K562 (cell line): ENCODE measurements around the gene ZG16B. TPM values are rescaled to one million over a fixed set of nuclear protein-coding genes. Genes with fewer than 3 reads are reported as not detected.
A peak's percentile ranks its signal among the peaks of the same experiment; 100 is the strongest.

Experiments used
- BHLHE40 ChIP-seq: IDR thresholded peaks from 2 replicates; pipeline ENCODE4 v1.6.1; 2011; ENCODE audit warnings: low read length, improper control_type of control experiment
- CREB1 ChIP-seq, 2 experiments: sonication (generic) in 1 of 2; formaldehyde crosslinking in 1 of 2; IDR thresholded peaks; 2 replicates each; pipeline versions ENCODE4 v1.6.1 to v1.8.0; 2012 to 2022; ENCODE audit warnings: inconsistent platforms in 1 of 2, mild to moderate bottlenecking in 1 of 2, missing genetic modification reagents in 1 of 2, moderate library complexity in 1 of 2
- CXXC5 ChIP-seq: fragments of 250-450 bp; sonication (Bioruptor Pico); IDR thresholded peaks from 2 replicates; pipeline ENCODE4 v1.8.0; 2022; ENCODE audit warnings: inconsistent platforms, mild to moderate bottlenecking, moderate library complexity
- EHMT2 ChIP-seq: fragments of 450-650 bp; IDR thresholded peaks from 2 replicates; pipeline ENCODE4 v1.6.1; 2018; ENCODE audit warnings: antibody characterized with exemption
- FOXJ3 ChIP-seq: sonication (generic); formaldehyde crosslinking; IDR thresholded peaks from 2 replicates; pipeline ENCODE4 v1.4.0; 2020; ENCODE audit warnings: mild to moderate bottlenecking, missing genetic modification reagents
- FOXK2 ChIP-seq, 2 experiments: fragments of 450-650 bp; IDR thresholded peaks in 1 of 2; conservative IDR thresholded peaks in 1 of 2; 2 replicates each; pipeline ENCODE4 v1.6.1; 2016; ENCODE audit warnings: low read depth in 2 of 2, mild to moderate bottlenecking in 1 of 2
- HDAC8 ChIP-seq: fragments of 450-650 bp; IDR thresholded peaks from 2 replicates; pipeline ENCODE4 v1.6.1; 2016; ENCODE audit warnings: mild to moderate bottlenecking, missing genetic modification characterization, moderate library complexity, missing compliant biosample characterization
- KDM2B ChIP-seq: fragments of 250-450 bp; sonication (Bioruptor Pico); IDR thresholded peaks from 2 replicates; pipeline ENCODE4 v1.8.0; 2021; ENCODE audit warnings: mild to moderate bottlenecking, moderate library complexity
- NFE2L1 ChIP-seq: fragments of 450-650 bp; IDR thresholded peaks from 2 replicates; pipeline ENCODE4 v1.6.1; 2016; ENCODE audit warnings: missing genetic modification characterization, low read depth, mild to moderate bottlenecking, missing compliant biosample characterization, moderate library complexity, borderline replicate concordance
- NFXL1 ChIP-seq: fragments of 450-650 bp; formaldehyde crosslinking; IDR thresholded peaks from 2 replicates; pipeline ENCODE4 v1.4.0; 2021; ENCODE audit warnings: mild to moderate bottlenecking
- RBM22 ChIP-seq: fragments of 200-400 bp; formaldehyde crosslinking; IDR thresholded peaks from 2 replicates; pipeline ENCODE4 v1.6.1; 2018; ENCODE audit warnings: low read length, low read depth; ENCODE audit not compliant: poor library complexity, severe bottlenecking
- SIN3A ChIP-seq, 2 experiments: fragments of 150-350 bp in 1 of 2; IDR thresholded peaks; 2 replicates each; pipeline ENCODE4 v1.6.1; 2011 to 2016; ENCODE audit warnings: borderline replicate concordance in 2 of 2, low read depth in 2 of 2, low read length in 2 of 2, mild to moderate bottlenecking in 2 of 2, moderate library complexity in 2 of 2; ENCODE audit not compliant: control insufficient read depth in 1 of 2
- SMARCA5 ChIP-seq: fragments of 450-650 bp; IDR thresholded peaks from 2 replicates; pipeline ENCODE4 v1.6.1; 2016
- SP1 ChIP-seq: sonication (generic); formaldehyde crosslinking; IDR thresholded peaks from 2 replicates; pipeline ENCODE4 v1.8.1; 2022; ENCODE audit warnings: mild to moderate bottlenecking, missing genetic modification reagents
- STAG1 ChIP-seq: sonication (generic); formaldehyde crosslinking; IDR thresholded peaks from 2 replicates; pipeline ENCODE4 v1.5.0; 2020; ENCODE audit warnings: missing genetic modification reagents, borderline replicate concordance
- ZNF197 ChIP-seq: fragments of 200-800 bp; sonication (Bioruptor generic); IDR thresholded peaks from 2 replicates; pipeline ENCODE4 v1.6.1; 2016; ENCODE audit warnings: low read depth, missing genetic modification characterization, missing compliant biosample characterization
- ZNF212 ChIP-seq: fragments of 450-650 bp; formaldehyde crosslinking; IDR thresholded peaks from 2 replicates; pipeline ENCODE4 v1.4.0; 2020; ENCODE audit warnings: mild to moderate bottlenecking
- ZNF232 ChIP-seq: sonication (generic); formaldehyde crosslinking; IDR thresholded peaks from 2 replicates; pipeline ENCODE4 v1.8.0; 2022; ENCODE audit warnings: mild to moderate bottlenecking, missing genetic modification reagents
- polyA plus RNA-seq, 8 experiments: library from polyadenylated mRNA; depleted of rRNA in 4 of 8; stranded (reverse) in 5 of 8; unstranded in 3 of 8; fragments of >200 nt; fragmentation: Nextera tagmentation in 2 of 8; fragmentation: Illumina TruSeq in 1 of 8; extraction: Ambion mirVana in 2 of 8; extraction: Trizol in 1 of 8; gene quantifications; 2 replicates each; pipeline versions ENCODE4 v1.2.1 to v1.2.3, GENCODE V29; 2011 to 2014; ENCODE audit warnings: inconsistent platforms in 1 of 8, missing spikeins in 1 of 8
- total RNA-seq, 7 experiments: library from RNA; depleted of rRNA in 6 of 7; stranded (reverse); fragments of >200 nt in 6 of 7; fragmentation: Illumina TruSeq in 2 of 7; extraction: Trizol in 2 of 7; gene quantifications; 2 replicates each; pipeline versions ENCODE4 v1.2.1 to v1.2.3, GENCODE V29; 2011 to 2021; ENCODE audit warnings: low replicate concordance in 1 of 7
- TF ChIP-seq, protein P1 (sequence below): sonication (generic); formaldehyde crosslinking; IDR thresholded peaks from 2 replicates; pipeline ENCODE4 v1.8.0; 2022; ENCODE audit warnings: missing genetic modification reagents, mild to moderate bottlenecking, moderate library complexity, borderline replicate concordance
- TF ChIP-seq, protein P2 (sequence below): sonication (generic); formaldehyde crosslinking; IDR thresholded peaks from 2 replicates; pipeline ENCODE4 v1.8.0; 2022; ENCODE audit warnings: mild to moderate bottlenecking, missing genetic modification reagents, borderline replicate concordance
- TF ChIP-seq, protein P3 (sequence below): sonication (generic); formaldehyde crosslinking; IDR thresholded peaks from 2 replicates; pipeline ENCODE4 v1.5.0; 2020; ENCODE audit warnings: missing genetic modification reagents
- TF ChIP-seq, protein P4 (sequence below): fragments of 450-650 bp; conservative IDR thresholded peaks from 2 replicates; pipeline ENCODE4 v1.6.1; 2016; ENCODE audit warnings: missing genetic modification characterization, low read depth, mild to moderate bottlenecking, missing compliant biosample characterization, moderate library complexity

ZG16B gene
- total and polyA plus RNA-seq, 9 of the 15 experiments (the other 6 are each of a cell fraction or from before 2014, with no cell fraction given), result 0.25 to 0.43 (median 0.34) TPM; not detected in 5

DNA sequence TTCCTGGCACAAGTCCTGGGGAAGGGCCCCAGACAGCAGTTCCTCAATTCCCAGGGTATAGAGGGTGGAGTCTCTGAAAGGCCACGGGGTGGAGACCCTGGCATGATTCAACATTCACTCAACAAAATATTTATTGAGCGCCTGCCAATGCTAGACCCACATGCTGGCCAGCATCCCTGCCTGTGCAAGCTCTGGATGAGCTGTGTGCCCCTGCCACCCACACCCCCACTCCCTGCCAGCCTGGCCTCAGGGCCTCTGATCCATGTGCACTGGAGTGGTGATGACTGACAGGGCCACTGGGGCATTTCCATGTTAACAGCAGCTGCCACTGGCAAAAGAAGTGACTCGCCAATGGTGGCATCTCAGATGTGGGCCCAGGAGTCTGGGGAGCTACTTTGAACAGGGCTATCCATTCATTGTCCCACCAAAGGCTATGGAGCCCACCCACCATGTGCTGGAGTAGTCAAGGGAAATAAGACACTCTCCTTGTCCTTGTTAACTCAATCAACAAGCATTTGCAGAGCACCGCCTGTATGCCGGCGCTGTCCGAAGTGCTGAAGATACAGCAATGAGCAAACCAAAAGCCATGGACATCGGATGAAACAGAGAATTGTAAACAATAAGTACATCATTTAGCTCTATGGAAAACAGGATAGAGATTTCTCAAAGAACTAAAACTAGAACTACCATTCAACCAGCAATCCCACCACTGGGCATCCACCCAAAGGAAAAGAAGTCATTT lies 30.9 kb downstream of the ZG16B start (continued):
- TF ChIP-seq, protein P1, sequence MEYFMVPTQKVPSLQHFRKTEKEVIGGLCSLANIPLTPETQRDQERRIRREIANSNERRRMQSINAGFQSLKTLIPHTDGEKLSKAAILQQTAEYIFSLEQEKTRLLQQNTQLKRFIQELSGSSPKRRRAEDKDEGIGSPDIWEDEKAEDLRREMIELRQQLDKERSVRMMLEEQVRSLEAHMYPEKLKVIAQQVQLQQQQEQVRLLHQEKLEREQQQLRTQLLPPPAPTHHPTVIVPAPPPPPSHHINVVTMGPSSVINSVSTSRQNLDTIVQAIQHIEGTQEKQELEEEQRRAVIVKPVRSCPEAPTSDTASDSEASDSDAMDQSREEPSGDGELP (CRISPR knock-in tag), result 0 out of 2 replicates have a peak, but pooled peaks have one; percentile 13
- TF ChIP-seq FOXK2 (conservative IDR thresholded peaks at IDR 0.05 in 1 of 2, IDR thresholded peaks at IDR 0.05 in 1 of 2; ENCODE audit: low read depth in 2 of 2), result peak in 1 of 2 experiments; percentile 27; a peak in 1 of 4 replicates
- TF ChIP-seq BHLHE40, result no peak
- TF ChIP-seq ZNF232, result peak; percentile 65; the same call in 1 of the 2 replicates
- TF ChIP-seq RBM22, result no peak
- TF ChIP-seq, protein P2, sequence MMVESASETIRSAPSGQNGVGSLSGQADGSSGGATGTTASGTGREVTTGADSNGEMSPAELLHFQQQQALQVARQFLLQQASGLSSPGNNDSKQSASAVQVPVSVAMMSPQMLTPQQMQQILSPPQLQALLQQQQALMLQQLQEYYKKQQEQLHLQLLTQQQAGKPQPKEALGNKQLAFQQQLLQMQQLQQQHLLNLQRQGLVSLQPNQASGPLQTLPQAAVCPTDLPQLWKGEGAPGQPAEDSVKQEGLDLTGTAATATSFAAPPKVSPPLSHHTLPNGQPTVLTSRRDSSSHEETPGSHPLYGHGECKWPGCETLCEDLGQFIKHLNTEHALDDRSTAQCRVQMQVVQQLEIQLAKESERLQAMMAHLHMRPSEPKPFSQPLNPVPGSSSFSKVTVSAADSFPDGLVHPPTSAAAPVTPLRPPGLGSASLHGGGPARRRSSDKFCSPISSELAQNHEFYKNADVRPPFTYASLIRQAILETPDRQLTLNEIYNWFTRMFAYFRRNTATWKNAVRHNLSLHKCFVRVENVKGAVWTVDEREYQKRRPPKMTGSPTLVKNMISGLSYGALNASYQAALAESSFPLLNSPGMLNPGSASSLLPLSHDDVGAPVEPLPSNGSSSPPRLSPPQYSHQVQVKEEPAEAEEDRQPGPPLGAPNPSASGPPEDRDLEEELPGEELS (CRISPR knock-in tag), result 0 out of 2 replicates have a peak, but pooled peaks have one; percentile 49
- 0 out of 2 replicates have a peak, but pooled peaks have one; percentile 27 for TF ChIP-seq STAG1 (CRISPR knock-in tag)
- 0 out of 2 replicates have a peak, but pooled peaks have one; percentile 44 for TF ChIP-seq SP1 (CRISPR knock-in tag)
- TF ChIP-seq ZNF197 (CRISPR knock-in tag), result 0 out of 2 replicates have a peak, but pooled peaks have one; percentile 49
- TF ChIP-seq CREB1 (IDR thresholded peaks at IDR 0.05), result no peak
- 0 out of 2 replicates have a peak, but pooled peaks have one; percentile 49 for TF ChIP-seq CREB1 (CRISPR knock-in tag; IDR thresholded peaks at IDR 0.05)
- TF ChIP-seq, protein P3, sequence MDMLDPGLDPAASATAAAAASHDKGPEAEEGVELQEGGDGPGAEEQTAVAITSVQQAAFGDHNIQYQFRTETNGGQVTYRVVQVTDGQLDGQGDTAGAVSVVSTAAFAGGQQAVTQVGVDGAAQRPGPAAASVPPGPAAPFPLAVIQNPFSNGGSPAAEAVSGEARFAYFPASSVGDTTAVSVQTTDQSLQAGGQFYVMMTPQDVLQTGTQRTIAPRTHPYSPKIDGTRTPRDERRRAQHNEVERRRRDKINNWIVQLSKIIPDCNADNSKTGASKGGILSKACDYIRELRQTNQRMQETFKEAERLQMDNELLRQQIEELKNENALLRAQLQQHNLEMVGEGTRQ (CRISPR knock-in tag), result 0 out of 2 replicates have a peak, but pooled peaks have one; percentile 4
- TF ChIP-seq FOXJ3, result peak; percentile 63; the same call in 1 of the 2 replicates
- TF ChIP-seq NFE2L1, result no peak
- no peak for TF ChIP-seq SMARCA5
- TF ChIP-seq CXXC5 (CRISPR knock-in tag), result peak; percentile 57
- TF ChIP-seq EHMT2, result peak; percentile 99
- no peak for TF ChIP-seq HDAC8 (tag)
- TF ChIP-seq SIN3A (IDR thresholded peaks at IDR 0.05; ENCODE audit: borderline replicate concordance in 2 of 2, control insufficient read depth in 1 of 2, low read depth in 2 of 2, low read length in 2 of 2), result no peak
- TF ChIP-seq NFXL1 (CRISPR knock-in tag), result no peak
- TF ChIP-seq ZNF212 (CRISPR knock-in tag), result no peak
- TF ChIP-seq KDM2B, result no peak
- TF ChIP-seq, protein P4, sequence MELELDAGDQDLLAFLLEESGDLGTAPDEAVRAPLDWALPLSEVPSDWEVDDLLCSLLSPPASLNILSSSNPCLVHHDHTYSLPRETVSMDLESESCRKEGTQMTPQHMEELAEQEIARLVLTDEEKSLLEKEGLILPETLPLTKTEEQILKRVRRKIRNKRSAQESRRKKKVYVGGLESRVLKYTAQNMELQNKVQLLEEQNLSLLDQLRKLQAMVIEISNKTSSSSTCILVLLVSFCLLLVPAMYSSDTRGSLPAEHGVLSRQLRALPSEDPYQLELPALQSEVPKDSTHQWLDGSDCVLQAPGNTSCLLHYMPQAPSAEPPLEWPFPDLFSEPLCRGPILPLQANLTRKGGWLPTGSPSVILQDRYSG (tag), result peak; percentile 70; the same call in 1 of the 2 replicates
